ENCODE data around the gene BMP7.
A peak's percentile ranks its signal among the peaks of the same experiment; 100 is the strongest.

The BMP7 gene

DNA sequence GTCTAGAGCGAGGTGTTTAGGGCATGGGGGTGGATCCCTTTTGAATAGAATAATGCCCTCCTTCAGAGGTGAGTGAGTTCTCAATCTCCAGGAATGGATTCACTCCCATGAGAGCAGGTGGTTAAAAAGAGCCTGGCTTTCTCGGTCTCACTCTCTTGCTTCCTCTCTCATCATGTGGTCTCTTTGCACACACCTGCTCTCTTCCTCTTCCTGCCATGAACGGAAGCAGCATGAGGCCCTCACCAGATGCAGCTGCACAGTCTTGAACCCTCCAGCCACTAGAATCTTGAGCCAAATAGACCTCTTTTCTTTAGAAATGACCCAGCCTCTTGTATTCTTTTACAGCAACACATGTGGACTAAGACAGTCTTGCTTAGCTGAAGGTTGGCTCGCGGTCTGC lies 119.3 kb downstream of the BMP7 start:
- no peak for DNase-seq (ENCODE audit: low read depth in 2 of 2)

DNA sequence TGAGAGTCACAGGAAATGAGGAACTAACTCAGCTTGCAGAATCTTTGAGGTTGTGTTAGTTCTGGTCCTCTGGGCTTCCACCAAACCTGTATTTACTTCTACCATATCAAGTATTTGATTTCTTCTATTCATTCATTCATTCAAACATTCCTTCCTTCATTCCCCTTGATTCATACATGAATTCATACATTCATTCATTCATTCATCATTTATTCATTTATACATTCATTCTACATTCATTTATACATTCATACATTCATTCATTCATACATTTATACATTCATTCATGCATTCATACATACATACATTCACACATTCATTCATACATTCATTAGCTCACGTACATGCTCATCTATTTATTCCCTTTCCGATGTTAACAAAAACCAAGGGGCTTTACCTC lies 120.3 kb downstream of the BMP7 start:
- DNase-seq (ENCODE audit: low read depth in 2 of 2): no peak

DNA sequence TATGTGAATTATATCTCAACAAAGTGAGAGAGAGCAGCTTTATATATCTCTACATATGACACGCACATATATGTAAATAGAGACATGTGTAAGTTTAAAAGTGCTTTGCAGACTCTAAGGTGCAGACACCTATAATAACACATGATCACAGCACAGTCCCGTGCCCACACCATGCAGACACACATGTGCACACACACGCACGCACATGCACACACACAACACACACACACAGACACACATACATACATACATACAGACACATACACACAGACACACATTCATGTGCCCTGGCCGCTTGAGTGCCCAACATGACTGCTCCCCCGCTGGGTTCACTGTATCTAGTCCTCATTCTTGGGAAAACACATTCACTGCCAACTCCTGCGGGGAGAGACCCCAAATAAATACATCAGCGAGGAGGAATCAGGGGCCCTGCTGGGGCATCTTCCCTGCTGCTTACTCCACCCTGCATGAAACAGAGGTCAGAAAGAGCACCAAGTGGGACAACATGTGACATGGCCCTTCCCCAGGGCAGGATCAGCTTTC lies 121.3 kb downstream of the BMP7 start:
- DNase-seq (ENCODE audit: low read depth in 2 of 2): no peak

DNA sequence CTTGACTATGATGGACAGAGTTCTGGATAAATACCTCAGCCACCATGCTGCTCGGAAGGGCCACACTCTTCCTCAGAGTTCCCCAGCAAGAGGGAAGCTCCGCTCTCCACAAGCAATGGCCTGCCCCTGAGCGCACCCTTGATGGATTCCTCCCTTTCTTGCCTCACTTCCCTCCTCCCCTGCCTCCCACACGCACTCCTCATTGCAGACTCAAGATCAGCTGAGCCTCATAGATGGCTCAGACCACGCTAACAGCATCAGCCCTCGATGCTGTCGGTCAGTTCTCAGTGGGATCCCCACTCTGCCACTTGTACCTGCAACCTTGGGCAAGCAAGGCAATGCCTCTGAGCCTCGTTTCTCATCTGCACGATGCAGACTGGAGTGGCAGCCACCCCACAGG lies 123.3 kb downstream of the BMP7 start:
- no peak for DNase-seq (ENCODE audit: low read depth in 2 of 2)

DNA sequence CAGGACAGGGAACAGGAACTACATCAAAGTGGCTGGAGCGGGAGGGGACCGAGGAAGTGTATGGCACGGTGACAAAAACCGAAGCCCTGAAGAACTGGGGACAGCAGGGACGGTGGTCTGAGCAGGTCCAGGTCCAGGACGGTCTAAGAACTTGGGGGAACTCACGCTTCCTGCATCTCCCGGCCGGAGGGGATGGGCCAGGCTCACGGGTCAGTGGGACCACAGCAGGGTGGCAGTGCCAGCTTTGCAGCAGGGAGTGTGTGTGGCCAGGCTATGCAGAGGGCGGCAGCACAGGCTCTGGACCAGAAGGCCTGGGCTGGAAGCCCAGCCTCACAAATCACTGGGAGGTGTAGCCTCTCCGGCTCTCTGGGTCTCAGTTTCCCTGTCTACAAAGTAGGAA lies 123.8 kb downstream of the BMP7 start:
- no peak for DNase-seq (ENCODE audit: low read depth in 2 of 2)

DNA sequence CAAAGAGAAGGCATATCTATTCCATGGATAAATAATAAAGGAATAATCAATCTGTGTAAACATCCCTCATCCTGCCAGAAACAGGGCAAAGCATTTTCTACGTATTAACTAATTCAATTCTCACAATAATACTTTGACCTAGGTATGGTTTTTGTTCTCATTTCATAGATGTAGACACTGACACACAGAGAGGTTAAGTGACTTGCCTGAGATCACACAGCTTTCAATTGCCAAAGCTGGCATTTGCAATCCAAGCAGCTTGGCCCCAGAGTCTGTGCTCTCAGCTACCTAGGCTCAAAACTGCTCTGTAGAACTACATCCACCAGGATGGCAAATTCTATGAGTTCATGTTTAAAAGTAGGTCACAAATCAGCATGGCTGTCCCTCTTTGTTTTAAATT lies 124.9 kb downstream of the BMP7 start:
- DNase-seq (ENCODE audit: low read depth in 2 of 2): no peak

DNA sequence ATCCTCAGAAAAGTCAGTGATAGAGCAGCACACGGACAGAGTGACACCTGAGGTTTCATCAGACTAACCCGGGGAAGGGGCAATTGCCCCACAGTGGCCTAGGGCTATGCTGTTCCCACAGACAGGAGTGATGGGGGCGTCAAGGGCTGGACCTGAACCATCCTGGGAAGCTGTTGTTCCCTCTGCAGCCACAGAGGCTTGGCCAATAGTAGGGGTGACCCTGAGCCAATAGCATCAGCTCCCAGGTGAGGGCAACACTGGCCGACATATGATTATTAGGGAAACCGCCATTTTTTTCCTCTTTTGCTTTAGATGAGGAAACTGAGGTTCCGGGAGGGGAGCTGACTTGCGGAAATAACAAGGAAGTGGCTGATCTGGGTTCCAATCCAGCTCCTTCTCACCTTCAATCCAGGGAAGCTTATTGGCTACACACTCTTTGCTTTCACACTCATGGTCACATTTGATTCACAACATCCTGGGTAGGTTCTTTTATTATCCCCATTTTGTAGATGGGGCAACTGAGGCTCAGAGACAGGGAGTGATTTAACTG lies 126.0 kb downstream of the BMP7 start:
- DNase-seq (ENCODE audit: low read depth in 2 of 2): no peak

DNA sequence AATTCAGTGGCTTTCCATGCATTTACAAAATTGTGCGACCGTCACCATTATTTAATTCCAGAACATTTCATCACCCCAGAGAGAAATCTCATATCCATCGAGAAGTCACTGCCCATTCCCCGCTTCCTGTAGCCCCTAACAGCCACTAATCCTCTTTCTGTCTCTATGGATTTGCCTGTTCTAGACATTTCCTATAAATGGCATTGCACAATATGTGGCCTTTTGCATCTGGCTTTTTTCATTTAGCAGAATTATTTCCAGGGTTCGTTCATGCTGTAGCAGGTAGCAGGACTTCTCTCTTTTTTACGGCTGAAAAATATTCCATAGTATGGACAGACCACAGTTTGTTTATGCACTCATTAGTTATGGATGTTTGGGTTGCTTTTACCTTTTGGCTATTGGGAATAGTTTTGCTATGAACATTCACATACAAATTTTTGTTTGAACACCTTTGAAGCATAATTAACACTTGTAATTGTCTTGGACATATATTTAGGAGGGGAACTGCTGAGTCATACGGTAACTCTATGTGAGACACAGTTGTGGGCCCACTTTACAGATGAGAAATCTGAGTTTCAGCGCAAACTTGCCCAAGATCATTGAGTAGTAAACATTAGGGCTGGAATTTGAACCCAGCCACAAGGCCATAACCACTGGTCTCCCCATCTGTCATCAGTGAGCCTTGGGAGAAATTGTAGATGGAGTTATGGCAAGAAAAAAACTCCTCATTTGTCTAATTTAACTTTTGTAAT lies 126.9 kb downstream of the BMP7 start:
- DNase-seq (ENCODE audit: low read depth in 2 of 2): no peak

DNA sequence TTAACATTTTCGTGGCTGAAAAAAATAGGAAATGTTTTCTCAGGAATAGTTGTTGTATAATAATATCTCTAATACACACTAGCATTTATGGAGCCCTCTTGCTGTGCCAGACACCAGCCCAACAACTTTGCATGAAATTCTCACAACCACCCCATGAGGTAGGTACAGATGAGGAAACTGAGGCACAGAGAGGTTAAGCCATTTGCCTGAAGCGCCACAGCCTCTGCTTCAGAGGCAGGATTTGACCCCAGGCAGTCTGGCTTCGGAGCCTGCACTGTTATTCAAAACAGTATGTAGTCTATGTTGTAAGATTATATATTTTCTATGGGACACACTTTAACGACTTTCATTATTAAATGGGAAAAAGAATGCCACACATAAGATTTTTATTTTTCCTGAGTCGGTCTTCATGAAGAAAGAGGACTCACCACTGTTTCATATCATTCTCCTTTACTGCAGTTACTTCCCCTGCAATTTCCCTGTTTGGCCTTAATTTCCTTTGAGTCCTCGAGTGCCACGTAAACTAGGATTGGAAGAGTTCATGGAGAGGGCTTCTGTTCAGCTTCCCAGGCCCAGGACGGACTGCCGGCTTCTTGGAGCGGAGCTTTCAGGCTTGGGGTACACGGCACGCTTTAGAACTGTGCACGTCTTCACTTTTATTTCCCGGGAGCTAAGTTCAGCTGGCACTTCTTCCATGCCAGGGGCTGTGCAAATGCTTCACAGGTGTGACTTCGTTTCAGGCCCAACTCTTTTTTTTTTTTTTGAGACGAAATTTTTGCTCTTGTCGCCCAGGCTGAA lies 128.0 kb downstream of the BMP7 start:
- no peak for DNase-seq (ENCODE audit: low read depth in 2 of 2)

DNA sequence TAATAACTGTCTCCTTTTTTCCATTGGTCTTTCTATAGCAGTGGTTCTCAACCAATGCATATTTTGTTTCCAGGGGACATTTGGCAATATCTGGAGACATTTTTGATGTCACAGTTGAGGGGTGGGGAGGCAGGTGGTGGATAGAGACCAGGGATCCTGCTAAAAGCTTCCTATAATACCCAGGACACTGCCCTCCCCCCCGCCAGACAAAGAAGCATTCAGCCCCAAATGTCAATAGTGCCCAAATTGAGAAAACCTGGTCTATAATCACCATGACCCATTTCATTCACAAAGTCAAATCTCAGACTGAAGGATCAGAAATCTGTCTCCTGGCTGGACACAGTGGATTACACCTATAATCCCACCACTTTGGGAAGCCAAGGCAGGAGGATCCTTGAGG lies 128.8 kb downstream of the BMP7 start:
- no peak for DNase-seq (ENCODE audit: low read depth in 2 of 2)

DNA sequence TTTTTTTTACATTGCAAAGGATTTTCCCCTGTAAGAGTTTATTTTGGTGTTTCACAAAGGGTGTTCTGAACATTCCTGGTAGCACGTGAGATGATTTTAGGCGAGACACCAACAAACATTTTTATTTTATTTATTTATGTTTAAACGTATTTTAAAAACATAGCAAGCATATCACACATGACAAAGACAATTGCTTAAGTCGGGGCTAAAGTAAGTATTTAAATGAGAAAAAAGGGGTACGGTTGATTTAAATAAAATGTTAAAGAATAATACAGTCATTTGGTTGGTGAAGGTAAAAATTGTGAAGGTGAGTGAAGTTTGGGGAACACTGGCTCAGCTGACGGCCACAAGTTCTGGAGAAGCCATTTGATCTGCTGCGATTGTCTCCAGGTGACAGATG lies 129.7 kb downstream of the BMP7 start:
- no peak for DNase-seq (ENCODE audit: low read depth in 2 of 2)

DNA sequence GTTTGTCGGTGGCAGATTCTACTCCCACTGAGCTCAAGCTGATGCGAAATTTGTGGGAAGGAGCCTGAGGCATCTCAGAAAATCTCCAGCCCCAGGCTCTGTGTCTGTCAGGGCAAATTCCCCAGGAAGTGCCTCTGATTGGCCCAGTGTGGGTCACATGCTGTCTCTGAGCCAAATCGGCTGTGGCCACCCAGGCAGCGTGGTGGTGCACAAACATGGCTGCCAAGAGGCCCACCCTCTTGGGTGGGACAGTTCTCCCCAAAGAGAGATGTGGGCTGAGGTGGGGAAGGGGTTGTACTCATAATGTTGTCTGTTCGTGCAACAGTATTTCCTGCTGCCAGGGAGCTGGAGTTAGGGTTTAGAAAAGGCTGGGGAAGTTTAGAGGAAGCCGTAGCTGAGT lies 130.6 kb downstream of the BMP7 start:
- DNase-seq (ENCODE audit: low read depth in 2 of 2): no peak

DNA sequence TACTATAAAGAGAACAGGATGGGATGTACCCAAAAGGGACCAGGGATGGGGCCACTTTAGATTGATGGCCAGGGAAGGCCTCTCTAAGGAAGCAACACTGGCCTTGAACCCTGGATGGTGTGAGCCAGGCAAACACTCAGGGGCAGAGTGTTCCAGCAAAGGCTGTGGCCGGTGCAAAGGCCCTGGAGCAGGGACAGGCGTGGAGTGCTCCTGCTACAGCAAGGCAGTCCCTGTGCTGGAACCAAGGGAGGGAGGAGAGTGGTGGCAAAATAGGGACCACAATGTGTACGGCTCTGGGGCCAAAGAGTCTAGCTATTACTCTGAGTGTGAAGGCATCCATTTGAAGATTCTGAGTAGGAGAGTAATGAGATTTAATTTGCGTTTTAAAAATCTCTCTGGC lies 131.6 kb downstream of the BMP7 start:
- no peak for DNase-seq (ENCODE audit: low read depth in 2 of 2)

DNA sequence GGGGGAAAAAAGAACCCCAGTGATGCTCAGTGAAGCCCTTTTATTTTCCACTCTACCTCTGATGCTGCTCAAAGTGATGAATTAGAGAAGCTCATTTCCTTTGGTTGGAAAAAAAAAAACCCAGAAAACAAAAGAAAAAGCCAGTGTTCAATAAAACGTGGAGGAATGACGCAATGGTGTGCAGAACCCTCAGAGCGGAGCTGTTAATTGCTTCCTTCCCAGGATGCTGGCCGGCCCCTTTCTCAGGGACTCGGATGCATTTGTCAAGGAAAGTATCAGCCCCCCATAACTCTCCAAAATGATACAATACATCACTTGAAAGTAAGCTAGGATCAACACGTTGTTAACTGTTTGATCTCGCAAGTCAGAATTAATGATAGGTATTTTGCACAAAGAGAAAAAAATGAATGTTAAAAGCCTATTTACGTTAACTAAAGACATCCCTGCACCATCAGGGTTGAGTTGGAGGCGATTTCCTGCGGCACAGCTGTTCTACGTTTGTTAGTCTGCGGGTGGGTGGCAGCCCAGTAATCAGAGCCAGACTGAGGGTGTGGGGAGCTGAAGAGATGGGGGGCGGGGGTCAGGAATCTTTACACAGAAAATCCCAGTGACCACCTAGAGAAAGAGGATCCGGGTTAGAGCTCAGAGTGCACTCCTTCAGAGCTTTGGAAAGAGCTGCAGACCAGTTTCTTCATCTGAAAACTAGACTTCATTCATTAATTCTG lies 132.4 kb downstream of the BMP7 start:
- DNase-seq (ENCODE audit: low read depth in 2 of 2): peak; percentile 39 to 40

DNA sequence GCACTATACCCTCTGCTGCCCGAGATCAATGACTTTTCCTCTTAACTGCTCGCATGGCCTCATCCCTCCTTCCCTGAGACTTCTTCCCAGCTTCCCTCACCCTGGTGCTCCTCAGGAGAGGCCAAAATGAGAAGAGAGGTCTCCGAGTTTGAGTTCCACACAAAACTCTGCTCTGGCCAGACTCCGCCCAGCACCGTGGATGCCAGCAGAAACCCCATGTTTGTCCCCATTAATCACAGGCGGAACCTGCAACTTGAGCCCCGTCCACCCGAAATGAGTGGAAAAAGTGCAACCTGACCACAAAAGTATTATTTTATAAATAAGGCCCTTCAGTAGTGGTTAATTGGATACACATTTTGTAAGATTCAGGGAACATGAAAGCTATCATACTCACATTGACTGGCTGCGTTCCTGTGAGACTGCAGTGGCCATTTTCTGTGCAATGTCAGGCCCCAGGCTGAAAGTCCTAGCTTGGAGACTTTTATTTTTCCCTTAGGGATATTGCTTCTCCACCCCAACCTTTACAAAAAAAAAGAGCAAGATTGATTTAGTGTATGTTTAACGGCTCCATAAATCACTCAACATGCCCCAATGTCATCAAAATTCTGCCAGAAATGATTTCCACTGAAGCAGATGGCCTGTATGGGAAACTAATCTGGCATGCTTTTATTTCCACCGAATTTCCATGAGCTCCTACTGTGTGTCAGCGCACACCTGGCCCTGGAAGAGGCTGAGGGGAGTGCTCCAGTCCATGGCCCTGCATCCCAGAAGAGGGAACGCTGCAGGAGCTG lies 134.6 kb downstream of the BMP7 start:
- DNase-seq (ENCODE audit: low read depth in 2 of 2): no peak

DNA sequence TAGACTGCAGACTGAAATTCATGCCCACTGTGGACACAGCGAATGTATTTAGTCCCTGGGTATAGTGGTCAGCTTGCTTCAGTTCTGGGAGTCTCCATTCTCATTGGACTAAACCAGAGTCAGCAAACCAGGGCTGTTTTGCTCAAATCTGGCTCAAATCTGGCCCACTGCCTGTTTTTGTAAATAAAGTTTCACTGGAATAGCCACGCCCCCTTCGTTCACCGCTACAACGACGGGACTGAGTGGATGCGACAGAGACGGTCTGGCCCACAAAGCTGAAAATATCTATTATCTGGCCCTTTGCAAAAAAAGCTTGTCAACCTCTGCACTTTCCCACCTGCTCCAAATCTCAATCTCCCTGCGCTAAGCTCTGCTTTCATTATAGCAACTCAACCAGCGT lies 135.4 kb downstream of the BMP7 start:
- no peak for DNase-seq (ENCODE audit: low read depth in 2 of 2)

DNA sequence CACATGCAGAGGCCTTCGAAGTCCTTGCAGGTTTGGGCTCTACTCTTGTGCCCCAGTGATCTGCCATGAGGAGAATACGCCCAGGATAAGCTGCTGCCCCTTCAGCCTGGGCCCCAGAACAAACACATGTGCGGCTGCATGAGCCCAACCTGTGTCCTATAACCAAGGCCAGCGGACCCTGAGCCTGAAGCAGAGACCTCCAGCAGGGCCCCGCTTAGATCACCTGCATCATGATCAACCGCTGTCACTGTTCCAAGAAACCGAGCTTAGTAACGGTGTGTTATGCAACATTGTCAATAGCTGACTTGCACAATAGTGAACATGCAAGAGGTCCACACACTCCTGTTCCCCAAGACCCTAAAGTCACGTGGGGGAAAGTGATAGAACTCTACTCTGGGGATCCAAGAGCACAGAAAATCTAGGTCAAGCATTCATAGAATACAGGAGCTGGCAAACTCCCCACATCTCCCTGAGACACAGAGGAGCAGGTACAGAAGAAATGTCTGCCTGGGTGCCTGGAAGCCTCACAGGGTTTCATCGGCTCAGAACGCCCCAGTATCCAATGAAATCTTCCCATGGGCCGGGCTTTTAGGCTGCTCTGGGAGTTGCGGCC lies 136.2 kb downstream of the BMP7 start:
- DNase-seq (ENCODE audit: low read depth in 2 of 2): no peak

DNA sequence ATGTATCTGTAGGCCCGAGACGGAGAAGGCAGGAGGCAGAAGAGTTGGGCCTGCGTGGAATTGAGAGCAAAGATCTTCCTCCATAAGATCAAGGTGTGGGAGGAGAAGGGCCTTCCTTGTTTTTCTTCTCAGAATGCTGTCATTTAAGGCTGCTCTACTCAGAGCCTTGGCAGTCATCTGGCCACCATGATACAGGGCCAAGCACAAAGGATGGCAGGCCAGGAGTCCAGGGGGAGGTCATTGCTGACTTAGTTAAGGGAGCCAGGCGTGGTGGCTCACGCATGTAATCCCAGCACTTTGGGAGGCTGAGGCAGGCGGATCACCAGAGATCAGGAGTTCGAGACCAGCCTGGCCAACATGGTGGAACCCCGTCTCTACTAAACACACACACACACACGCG lies 137.1 kb downstream of the BMP7 start:
- no peak for DNase-seq (ENCODE audit: low read depth in 2 of 2)

DNA sequence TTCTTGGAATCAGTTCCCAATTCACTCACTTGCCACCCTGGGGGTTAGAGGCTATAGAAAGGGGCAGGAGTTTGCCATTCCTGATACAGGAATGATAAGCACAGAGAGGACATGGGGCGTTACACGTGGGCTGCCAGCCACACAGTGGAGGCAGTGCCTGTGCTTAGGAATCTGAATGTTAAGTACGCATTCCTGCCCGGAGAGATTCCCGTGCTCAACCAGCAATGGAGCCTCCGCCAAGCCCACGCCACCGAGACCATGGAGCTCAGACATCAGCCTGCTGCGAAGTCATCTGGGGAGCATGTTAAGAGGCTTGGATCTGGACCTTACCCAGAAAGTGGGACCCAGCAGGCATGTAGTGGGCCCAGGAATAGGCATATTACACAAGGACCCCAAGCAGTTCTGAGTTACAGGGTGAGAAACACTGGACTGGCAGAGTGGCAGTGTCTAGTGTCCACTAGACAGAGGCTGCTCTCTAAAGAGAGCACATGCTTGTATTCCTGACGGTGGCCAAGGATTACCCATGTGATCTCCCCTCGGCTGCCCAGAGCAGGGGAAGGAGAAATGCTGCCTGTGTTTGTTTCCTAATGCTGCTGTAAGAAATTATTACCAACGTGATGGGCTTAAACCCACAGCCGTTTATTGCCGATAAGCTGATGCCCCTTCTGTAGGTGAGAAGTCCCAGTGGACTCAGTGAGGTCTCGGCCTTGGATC lies 138.2 kb downstream of the BMP7 start:
- no peak for DNase-seq (ENCODE audit: low read depth in 2 of 2)

DNA sequence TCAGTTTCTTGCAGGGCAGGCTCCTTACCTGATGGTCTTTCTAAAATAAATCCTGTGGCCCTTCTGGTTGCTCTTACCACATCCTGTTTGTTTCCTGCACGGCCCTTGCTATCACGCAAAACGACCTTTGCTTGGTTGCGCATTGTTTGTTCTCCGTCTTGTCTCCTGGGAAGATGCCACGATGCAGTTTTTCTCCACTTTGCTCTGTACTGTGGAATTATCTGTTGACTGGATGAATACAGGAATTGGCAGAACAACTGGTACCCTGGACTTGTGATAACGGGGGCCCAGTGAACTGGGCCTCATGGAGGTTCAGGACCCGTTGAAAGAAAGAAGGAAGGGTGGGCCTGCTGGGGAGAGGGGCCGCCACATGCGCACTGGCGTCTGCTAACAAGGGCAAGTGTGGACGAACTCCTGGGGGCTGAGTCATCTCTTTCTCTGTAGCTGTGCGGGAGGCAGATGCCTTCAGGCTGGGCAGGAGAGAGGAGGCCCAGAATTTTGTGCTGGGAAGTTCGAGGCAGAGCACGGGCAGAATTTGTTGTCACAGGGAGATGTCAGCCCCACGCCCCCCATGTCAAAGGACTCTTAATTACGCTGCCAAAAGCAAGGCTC lies 139.9 kb downstream of the BMP7 start:
- DNase-seq (ENCODE audit: low read depth in 2 of 2): no peak
